RWPE1 (cell line): ENCODE data around the gene RAP1GAP2.
A peak's percentile ranks its signal among the peaks of the same experiment; 100 is the strongest.
"Not testable (repeated sequence)": the region's sequence is repeated elsewhere in the genome, so short reads cannot be mapped to it uniquely, and the experiment has no call there.

Experiments used
- CTCF ChIA-PET: fragments of 350-600 bp; sonication (Branson Sonifier 250); formaldehyde crosslinking; extraction: SDS; loops from one replicate; lab custom pipeline; 2021; lab: Yijun Ruan, JAX
- POLR2A ChIA-PET: fragments of 400-600 bp; formaldehyde crosslinking; extraction: SDS; loops from one replicate; lab custom pipeline; 2020; ENCODE audit warnings: antibody characterized with exemption; ENCODE audit not compliant: low non-redundant PET; lab: Yijun Ruan, JAX
- DNase-seq: peaks from one replicate; pipeline ENCODE4 v3.0.0; 2012; ENCODE audit warnings: low spot score
- H3K27ac ChIP-seq: fragments of 450-650 bp; 2 replicates; pipeline ENCODE4 v1.5.1; 2017
- CTCF ChIP-seq: fragments of 450-650 bp; conservative IDR thresholded peaks from 2 replicates; pipeline ENCODE4 v1.5.1; 2017; ENCODE audit warnings: low read depth, mild to moderate bottlenecking

Gene RAP1GAP2

GRCh38 chr17:3029213-3029913 is 233.1 kb downstream of the RAP1GAP2 start:
- CTCF ChIA-PET, result no interaction called here

GRCh38 chr17:3030096-3030495 is 233.9 kb downstream of the RAP1GAP2 start:
- no peak for TF ChIP-seq CTCF
- H3K27ac ChIP-seq, result no peak overlapping the region
- ChIA-PET POLR2A (no interaction called here), CTCF (no interaction called here)
- peak; percentile 68 for DNase-seq

More at GRCh38 chr17:3029213-3029913, 233.1 kb downstream of the RAP1GAP2 start:
- no peak for DNase-seq
- TF ChIP-seq CTCF, result no peak
- H3K27ac ChIP-seq, result peak overlapping the region; percentile 61
- POLR2A ChIA-PET, result no interaction called here

- ChIA-PET CTCF (interaction anchor here (0.7 kb wide), 1 partner anchor 20 kb away, joined by 6 read pairs; no protein-coding TSS in a partner anchor), POLR2A (interaction anchor here (0.7 kb wide), 2 partner anchors 12 to 583 kb away, joined by 3 read pairs; no protein-coding TSS in a partner anchor)
- not testable (repeated sequence) for DNase-seq
- H3K27ac ChIP-seq, result peak overlapping the region; percentile 20
Measured at GRCh38 chr17:3030852-3031470, 234.7 kb downstream of the RAP1GAP2 start.

- H3K27ac ChIP-seq, result no peak overlapping the region; the same call in 1 of the 2 replicates
- no peak for TF ChIP-seq CTCF
- ChIA-PET CTCF (interaction anchor here (0.6 kb wide), 1 partner anchor 19 kb away, joined by 3 read pairs; no protein-coding TSS in a partner anchor), POLR2A (no interaction called here)
- DNase-seq, result no peak
Measured at GRCh38 chr17:3032258-3033247, 236.3 kb downstream of the RAP1GAP2 start.

- DNase-seq, result no peak
- H3K27ac ChIP-seq, result no peak overlapping the region
- CTCF ChIA-PET, result no interaction called here
Measured at GRCh38 chr17:3033248-3033640, 237.0 kb downstream of the RAP1GAP2 start.

More at GRCh38 chr17:3033248-3033640, 237.0 kb downstream of the RAP1GAP2 start:
- POLR2A ChIA-PET, result no interaction called here
- no peak for TF ChIP-seq CTCF
